GM10266 (cell line): ENCODE measurements around the gene IL12RB2.

Experiments
- DNase-seq: peaks from one replicate; pipeline ENCODE4 v3.0.0; 2012; ENCODE audit errors: extremely low spot score
- TF ChIP-seq, protein P1 (sequence below): IDR thresholded peaks from 2 replicates; pipeline ENCODE4 v1.5.1; 2012; ENCODE audit warnings: mild to moderate bottlenecking, low read depth; ENCODE audit not compliant: control insufficient read depth, insufficient read depth; ENCODE audit errors: missing control alignments

The IL12RB2 gene, protein sequence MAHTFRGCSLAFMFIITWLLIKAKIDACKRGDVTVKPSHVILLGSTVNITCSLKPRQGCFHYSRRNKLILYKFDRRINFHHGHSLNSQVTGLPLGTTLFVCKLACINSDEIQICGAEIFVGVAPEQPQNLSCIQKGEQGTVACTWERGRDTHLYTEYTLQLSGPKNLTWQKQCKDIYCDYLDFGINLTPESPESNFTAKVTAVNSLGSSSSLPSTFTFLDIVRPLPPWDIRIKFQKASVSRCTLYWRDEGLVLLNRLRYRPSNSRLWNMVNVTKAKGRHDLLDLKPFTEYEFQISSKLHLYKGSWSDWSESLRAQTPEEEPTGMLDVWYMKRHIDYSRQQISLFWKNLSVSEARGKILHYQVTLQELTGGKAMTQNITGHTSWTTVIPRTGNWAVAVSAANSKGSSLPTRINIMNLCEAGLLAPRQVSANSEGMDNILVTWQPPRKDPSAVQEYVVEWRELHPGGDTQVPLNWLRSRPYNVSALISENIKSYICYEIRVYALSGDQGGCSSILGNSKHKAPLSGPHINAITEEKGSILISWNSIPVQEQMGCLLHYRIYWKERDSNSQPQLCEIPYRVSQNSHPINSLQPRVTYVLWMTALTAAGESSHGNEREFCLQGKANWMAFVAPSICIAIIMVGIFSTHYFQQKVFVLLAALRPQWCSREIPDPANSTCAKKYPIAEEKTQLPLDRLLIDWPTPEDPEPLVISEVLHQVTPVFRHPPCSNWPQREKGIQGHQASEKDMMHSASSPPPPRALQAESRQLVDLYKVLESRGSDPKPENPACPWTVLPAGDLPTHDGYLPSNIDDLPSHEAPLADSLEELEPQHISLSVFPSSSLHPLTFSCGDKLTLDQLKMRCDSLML

GRCh38 chr1:67307251-67308060, at the start of gene IL12RB2:
Gene IL12RB2, plus strand, starts transcription at chr1:67307873. Its CDS starts 12,496 bp downstream, at chr1:67320369.
- peak; percentile 69 for DNase-seq
- TF ChIP-seq, protein P1, sequence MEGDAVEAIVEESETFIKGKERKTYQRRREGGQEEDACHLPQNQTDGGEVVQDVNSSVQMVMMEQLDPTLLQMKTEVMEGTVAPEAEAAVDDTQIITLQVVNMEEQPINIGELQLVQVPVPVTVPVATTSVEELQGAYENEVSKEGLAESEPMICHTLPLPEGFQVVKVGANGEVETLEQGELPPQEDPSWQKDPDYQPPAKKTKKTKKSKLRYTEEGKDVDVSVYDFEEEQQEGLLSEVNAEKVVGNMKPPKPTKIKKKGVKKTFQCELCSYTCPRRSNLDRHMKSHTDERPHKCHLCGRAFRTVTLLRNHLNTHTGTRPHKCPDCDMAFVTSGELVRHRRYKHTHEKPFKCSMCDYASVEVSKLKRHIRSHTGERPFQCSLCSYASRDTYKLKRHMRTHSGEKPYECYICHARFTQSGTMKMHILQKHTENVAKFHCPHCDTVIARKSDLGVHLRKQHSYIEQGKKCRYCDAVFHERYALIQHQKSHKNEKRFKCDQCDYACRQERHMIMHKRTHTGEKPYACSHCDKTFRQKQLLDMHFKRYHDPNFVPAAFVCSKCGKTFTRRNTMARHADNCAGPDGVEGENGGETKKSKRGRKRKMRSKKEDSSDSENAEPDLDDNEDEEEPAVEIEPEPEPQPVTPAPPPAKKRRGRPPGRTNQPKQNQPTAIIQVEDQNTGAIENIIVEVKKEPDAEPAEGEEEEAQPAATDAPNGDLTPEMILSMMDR = no peak

DNA sequence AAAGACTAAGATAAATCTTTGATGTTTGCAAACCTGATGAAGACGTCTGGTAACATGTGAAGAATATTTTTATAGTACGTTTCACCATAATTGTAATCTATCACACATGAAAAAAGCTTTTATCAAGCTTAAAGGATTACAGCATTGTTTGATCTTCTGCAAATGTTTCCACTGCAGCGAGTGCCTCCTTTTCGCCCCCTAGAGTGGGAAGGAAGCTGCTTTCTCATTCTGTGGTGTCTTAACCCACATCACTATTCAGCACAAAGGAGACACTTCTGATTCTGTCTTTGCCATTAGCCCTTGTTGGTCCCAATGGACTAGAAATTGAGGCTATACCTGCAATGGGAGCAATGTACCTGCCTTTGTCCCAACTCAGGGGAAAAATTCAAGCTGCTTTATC, 46.0 kb upstream of the IL12RB2 start:
- no peak for DNase-seq
- TF ChIP-seq, protein P1 = peak; percentile 35

- no peak for DNase-seq
- TF ChIP-seq, protein P1 = no peak
Observed at GRCh38 chr1:67262735-67263134, 44.9 kb upstream of the IL12RB2 start.

- no peak for DNase-seq
- TF ChIP-seq, protein P1 = no peak
Observed at GRCh38 chr1:67264152-67264551, 43.5 kb upstream of the IL12RB2 start.

DNA sequence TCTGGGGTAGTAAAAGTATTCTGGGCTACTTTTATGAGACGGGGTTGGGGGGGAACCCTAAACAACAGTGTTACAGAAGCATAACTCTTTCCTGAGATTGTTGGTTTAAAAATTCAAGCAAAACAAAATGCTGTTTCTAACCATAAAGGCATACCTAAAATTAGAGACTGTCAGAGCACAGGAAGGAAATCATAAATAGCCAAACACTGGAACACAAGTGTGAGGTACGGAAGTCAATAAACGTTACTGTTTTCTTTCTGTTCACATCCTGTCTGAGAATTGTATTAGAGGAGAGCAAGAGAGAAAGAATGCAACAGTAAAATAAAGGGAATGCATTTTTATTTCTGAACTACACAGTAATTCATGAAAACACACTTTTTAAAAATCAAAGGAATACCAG, 42.8 kb upstream of the IL12RB2 start:
- peak; percentile 16 for DNase-seq
- TF ChIP-seq, protein P1 = no peak

- TF ChIP-seq, protein P1 = no peak
- no peak for DNase-seq
Observed at GRCh38 chr1:67269061-67269460, 38.6 kb upstream of the IL12RB2 start.
